GM21515 (cell line): ENCODE results near the gene FNDC3B.
A peak's percentile ranks its signal among the peaks of the same experiment; 100 is the strongest.

Source experiments
- ATAC-seq: cut with Tn5 transposase; IDR thresholded peaks from one replicate; pipeline ENCODE4 v1.9.1; 2021; ENCODE audit not compliant: unreplicated experiment

FNDC3B gene

DNA sequence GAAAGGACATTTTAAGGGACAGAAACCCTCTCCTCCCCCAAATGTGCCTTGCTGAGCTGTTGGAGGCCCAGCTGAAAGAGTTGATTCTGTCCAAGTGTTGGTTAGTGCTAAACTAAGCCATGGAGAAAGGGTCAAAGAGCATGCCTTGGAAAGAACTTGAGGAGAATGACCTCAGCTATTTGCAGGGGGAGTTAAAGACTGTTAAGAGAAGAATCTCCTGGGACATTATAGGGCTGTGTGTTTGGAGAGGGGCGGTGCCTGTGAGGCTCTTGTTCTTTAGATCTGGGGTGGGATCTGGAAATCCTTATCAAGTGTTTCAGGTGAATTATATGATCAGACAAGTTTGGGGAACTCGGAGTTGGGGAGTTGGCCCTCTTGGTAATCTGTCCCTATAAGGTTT lies 13.0 kb downstream of the FNDC3B start:
- no peak for ATAC-seq

DNA sequence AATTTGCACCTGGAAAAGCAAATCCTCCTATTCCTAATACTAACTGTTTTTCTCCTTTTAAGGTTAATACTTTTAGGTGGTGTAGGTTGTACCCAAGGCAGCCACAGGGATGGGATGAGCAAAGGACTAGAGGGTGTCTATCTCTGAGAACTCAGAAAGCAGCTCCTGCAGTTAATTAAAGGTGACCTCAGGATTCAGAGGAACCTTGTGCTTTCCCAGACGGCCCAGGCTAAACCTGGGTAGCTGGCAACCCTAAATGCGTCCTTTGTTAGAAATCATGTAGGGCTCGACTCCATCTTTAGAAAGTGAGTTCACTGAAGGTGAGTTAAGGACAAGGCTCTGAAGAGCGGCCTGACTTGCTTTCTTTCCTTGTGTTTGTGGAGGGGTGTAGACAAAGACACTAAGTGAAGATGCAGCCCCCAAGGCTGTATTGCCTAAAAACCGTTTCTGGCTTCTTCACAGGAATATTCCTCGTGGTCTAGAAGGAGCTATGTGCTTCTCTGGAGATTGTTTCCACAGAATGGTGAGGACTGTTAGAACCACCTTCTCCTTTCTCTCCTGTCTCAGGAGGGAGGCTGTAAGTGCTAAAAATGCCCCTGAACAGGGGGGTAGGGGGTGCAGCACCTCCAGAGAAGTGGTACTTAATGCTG lies 14.9 kb downstream of the FNDC3B start:
- no peak for ATAC-seq

DNA sequence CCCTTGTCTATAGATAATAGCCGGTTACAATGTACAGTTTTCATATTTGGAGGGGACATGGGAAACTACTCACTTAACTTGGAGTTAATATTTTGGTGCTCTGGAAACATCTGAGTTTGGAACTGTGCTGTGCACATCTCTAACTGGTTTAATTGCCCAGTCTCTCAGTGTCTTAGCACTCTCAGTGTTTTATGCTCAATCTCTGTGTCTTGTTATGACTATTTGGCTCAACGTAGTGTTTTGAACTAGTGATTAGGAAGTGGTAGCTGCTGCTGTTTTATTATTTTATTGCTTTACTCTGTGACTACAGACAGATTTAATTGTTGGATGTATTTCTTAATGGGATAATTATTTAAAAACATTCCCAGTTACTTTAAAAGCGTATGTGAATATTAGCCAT lies 17.0 kb downstream of the FNDC3B start:
- no peak for ATAC-seq

DNA sequence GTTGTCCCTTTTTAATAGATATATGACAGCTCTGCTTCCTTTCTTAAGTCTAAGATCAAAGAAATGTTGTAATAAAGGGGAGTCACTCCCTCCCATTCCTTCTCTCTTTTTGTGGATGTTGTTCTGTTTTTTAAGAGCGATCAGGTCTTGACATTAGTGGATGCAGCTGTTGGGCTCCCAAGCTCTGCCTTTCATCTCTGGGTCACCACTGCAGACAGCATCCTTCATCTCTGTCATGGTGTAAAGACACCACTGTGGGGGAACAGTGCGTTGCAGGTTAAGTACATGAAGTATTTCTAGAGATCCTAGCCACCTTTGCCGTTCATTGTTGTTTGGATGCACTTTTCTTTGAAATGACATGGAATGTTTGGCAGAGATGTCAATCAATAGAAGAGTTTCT lies 17.7 kb downstream of the FNDC3B start:
- ATAC-seq = no peak

DNA sequence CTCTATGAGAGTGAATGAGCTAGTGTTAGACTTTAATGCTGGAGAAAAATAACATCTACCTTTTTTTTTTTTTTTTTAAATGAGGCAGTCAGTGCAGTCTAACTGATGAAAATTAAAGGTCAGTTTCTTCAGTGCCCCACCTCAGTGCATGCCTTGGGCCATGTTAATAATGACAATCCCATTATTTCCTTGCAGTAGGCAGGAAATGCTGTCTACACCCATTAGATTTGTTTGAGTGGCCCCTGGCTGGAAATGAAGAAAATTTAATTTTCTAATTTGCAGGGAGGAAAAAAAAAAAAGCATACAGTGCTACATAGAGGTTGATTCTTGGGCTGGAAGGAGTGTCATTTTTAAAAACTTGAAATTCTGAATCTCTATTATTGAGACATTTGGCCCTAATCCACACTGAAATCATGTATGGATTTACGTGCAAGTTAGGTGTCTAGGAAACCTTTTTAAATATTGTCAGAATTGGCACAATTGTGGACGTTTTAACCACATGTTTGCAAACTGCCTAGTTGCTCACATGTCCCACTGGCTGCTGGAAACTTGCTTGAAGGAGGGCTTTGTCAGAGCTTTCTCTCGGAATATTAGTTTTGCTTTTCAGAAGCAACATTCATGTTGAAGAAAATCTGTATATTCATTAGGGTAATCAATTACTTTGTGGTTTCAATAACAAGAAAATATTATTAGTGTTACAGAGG lies 18.4 kb downstream of the FNDC3B start:
- no peak for ATAC-seq

DNA sequence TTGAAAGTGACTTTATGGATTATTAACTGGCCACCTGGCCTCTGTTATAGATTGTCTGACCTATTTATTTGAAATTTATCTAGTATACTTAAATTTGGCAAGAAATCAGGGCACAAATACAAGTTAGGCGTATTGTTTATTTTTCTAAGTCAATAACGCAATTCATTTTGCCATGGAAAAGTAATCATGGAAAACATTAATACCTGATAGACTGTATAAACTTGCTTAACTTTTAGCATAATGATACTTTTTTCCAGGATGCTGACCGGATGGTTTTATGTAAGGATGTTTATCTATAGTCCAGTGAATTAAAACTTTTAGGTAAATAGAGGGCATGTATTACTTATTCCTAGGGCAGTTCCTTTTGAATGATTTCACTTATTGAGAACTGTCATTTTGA lies 20.2 kb downstream of the FNDC3B start:
- no peak for ATAC-seq

DNA sequence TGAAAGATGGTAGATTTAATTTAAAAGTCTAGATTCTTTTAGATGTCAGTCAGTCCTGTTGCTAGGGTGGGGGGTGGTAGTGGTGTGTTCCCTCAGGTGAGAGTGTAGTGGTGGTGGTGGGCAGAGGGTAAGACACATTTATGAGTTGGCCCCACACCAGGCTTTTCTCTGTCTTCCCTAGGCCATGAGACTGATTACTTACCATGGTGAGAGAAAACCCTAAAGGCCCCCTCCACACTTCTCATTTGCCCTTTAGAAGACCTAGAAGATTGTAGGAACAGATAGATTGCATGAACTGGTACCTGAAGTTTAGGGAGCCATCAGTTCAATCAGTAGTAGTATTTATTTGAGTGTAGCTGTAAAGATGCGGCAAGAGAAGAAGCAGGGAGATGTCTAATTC lies 20.9 kb downstream of the FNDC3B start:
- no peak for ATAC-seq

DNA sequence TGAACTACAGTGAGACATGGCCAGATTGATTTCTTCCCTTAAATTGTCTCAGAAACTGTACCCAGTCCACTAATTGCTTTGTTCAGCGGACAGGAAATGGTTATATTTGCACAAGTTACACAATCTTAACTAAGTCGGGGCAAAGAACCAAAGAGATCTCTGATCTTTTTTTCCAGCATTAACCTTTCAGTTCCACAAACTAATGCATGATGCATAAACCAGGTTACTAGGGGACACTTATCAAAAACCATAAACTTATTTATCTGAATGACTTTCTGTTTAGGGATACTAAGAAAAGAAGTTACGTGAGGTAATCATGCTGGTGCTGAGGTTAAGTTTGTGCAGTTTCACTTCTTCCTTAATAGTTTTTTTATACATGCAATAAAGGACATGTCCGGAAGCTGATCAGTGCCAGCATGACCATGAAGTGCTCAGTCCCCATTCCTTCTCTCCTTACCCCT lies 22.4 kb downstream of the FNDC3B start:
- peak; percentile 91 for ATAC-seq

DNA sequence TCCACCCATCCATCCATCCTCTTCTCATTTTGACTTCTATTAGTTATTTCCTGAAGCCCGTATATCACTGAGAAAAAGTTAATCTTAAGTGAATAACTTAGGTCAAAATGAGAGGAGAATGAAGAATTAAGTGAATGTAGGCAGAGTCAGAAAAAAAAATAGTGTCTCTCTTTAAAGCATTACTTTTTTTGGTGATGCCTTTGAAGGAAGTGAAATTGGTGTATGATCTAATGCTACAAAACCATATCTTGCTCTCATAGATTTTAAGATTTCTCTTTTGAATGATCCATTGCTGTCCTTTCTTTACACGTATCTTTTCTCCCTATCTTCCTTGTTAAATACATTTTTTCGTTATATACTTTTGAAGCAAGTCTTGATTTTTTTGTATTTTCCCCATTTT lies 23.4 kb downstream of the FNDC3B start:
- no peak for ATAC-seq

DNA sequence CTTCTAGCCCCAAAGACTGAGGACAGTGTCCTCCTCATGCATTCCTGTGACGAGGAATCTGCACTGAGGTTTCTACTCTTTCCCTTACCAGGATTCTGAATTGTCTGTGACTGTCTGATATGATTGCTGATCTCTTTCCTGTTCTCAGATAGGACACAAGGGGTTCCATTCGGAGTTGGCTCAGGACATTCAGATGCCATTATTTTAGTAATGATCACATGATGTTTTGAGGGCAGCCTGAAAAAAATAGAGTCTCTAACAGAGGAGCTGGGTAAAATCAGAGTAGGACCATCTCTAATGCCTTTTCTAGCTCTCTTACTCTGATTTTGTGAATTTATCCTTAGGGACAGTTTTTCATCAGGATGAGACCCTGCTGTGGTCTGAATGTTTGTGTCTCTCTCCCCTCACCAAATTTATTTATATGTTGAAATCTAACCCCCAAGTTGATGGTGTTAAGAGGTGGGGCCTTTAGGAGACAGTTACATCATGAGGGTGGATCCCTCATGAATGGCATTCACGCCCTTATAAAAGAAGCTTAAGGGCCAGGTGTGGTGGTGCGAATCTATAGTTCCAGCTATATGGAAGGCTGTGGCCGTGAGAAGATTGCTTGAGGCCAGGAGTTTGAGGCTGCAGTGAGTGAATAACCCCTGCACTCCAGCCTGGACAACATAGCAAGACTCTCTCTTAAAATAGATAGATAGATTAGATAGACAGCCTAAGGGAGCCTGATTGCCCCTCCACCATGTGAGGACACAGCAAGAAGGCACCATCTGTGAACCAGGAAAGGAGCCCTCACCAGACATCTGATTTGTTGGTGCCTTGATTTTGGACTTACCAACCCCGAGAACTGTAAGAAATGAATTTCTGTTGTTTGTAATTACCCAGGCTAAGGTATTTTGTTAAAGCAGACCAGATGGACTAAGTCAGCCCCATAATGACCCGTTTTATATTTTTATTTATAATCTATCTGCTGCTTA lies 24.4 kb downstream of the FNDC3B start:
- ATAC-seq = no peak

DNA sequence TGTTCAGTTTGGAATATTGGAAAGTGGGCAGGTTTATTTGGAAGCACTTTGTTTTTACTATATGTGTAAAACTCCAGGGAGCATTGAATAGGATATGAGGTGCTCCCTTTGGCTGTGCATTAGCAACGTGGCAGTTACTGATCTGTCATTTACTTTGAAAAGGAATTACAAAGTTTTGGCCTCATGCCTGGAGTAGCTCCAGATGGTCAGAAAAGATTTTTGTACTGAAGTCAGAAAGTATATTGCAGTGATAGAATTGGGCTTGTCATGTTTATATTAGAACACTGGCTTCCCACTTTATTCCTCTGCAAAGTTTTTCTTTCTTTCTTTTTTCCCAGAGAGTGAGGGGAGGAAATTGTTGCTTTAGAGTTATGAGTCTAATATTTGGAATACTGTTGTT lies 26.1 kb downstream of the FNDC3B start:
- no peak for ATAC-seq

DNA sequence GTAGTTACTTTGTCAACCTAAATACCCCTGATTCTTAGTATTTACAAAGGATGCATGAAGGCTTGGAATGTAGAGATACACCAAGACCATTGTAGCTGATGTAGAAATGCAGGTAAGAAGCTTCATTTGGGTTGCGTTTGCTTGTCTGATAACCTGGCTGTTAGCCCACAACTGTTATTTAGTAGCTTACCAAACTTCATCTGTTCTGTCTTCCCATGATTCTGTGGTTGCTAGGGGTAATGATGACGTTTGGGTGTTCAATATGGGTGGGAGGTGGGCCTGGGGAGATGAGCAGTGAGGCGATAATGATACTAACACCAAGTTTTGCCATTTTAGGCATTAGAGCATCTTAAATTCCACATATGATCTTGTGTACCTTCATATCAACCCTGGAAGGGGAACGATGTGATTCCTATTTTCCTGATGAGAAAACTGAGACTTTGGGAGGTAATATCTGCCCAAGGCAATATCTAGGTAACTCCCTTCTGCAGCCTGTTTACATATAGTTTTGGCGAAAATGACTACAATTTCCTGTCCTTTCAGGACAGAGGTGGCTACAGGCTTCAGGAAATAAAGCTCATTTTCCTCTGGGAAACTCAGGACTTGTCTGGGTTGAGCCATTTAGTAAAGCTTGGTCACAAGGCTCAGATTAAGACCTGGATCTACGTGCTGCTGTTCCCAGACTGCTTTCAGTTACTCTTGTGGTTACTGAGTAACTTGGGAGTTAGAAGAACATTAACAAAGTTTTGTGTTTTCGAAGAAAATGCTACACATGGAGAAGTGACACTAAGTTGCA lies 26.8 kb downstream of the FNDC3B start:
- no peak for ATAC-seq

DNA sequence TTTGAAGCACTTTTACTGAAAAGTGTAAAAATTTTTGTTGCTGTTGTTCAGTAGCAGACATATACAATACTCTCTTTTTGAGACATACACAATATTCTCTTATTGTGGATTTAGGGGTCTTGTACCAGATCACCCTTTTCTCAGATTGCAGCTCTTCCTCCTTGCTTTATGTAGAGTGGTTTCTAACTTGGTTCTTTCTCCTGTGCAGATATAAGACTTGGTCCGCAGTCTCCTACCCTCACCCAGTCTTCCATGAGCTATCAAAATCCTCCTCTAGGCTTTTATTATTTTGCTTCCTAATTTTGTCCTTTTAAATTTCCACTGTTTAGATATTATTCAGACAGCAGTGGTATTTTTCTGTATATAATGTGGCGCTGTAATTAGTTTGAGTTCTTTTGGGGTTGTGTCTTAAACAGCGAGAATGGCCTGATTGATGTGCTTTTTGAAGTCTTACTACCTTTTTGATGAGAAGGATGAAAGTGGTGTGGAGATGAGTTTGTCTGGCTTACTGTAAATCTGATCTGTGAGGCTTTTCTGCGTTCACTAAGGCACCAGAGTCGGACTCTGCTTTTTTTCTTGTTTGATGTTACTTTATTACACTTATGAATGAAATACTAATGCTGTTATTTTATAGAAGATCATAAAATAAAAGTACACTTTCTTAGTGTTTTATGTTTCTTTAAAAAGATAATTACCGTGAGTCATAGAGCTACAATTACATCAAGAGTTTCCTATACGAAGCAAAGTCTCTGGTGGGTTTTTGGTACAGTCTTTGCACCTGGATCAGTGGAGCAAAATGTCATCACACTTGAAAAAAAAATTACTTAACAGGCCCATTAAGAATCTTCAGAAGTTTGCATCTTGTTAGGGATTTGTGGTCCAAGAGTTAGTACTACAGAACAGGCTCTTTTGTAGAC lies 27.8 kb downstream of the FNDC3B start:
- no peak for ATAC-seq

DNA sequence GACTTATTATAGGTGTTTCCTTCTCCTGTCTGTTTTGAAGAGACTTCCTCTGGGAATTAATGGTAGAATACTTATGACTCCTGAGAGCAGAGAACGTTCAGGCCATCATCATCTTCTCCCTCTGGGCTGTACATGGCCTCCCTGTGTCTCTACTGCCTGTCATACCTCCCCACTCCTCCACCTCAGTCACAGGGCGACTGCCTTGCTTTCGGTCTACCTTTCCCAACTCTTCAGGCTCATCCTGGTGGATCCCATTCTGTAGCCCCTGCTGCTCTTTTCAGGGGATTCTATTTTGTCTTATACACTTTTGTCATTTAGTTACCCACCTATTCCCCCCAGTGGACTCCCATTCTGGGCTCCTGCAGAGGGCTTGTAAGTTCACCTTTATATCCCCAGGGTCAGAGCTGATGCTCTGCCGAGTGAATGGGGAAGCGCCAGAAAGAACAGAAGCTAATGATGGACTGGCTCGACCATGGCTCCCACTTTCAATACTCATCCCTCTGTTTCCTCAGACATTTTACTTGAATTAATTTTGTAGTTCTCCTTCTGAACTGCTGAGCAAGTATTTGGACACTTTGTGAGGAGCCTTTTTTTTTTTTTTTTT lies 28.6 kb downstream of the FNDC3B start:
- no peak for ATAC-seq

DNA sequence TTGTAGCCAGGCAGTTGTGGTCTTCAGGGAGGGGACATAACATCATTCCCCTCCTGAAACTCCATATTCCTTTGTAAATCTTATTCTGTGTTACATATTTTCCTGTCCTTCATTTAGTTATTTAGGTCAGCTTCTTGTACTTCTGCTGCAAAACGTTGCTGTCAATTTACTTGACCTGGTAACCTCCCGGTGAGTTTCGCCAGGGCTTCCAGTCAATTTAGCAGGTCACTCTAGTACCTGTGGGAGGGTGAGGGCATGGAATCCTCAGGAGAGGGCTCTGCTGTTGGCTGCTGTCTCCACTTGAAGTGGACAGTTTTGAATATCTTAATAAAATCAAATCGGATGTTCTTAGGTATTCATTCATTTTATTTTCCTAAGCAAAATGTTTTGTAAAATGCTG lies 29.6 kb downstream of the FNDC3B start:
- ATAC-seq = no peak

DNA sequence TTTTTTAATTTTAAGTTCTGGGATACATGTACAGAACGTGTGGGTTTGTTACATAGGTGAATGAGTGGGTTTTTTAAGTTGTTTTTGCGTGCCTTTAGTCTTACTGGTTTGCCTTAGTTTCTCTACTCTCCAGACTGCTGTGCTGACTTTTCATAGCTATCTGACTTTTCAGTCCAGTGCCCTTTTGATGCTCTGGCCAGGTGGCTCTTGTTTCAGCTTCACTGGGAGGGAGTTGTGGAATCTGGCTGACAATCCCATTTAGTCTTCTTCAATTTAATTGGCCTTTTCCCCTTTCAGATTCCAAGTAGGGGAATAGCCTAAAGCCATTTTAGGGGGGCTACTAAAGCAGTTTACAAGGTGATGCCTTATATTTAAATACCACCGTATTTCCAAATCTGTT lies 30.1 kb downstream of the FNDC3B start:
- no peak for ATAC-seq

DNA sequence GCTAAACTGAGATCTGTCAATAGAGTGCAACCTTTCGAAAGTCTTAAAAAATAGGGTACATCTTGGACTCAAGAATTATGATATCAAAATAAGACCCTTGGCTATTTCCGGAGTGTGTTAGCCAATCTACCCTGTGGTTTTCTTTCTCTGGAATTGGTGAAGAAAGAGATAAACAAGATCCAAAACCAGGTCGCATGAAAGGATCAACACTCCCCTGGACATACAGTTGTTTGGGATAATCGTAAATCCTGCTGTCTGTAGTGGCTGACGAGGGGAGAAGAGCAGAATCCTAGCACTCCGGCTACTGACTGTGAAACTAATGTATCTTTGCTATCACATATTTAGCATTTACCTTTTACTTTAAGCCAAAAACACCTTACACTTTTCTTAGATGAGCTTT lies 30.9 kb downstream of the FNDC3B start:
- no peak for ATAC-seq

DNA sequence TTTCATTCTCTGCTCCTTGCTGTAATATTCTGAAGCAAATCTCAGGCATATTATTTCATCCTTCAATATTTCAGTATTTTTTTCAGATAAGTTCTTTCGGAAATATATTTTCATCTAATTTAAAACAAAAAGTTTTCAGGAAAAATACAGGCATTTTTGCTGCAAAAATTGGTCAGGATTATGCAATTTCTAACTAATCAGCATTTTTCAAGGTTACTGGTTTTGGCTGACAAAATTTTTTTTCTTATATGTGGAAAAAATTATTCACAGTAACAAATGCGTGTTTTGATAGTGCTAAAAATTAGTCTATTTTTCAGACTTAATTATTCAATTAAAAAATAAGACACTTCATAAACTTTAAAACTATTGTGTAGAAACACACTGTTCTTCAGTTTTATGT lies 31.4 kb downstream of the FNDC3B start:
- ATAC-seq = no peak

DNA sequence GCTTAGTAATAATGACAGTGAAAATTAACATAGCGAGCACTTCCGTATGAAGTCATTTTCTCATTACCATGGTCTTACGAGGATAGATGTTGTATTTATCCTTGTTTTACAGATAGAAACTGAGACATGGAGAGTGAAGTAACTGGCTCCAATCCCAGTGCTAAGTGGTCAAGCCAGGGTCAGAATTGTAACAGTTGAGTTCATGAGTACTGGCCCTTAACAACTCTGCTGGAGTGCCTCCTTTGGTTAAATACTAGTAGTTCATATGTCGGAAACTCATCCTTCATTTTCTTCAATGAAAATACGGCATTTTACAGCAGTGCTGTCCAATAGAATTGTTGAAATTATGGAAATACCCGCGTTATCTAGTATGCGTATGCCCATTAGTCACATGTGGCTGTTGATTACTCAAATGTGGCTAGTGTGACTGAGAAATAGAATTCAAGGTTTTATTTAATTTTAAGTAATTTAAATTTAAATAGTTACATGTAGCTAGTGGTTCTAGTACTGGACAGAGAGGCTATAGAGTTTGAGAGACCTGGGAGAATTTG lies 32.5 kb downstream of the FNDC3B start:
- ATAC-seq = no peak
